ENCODE results near the gene GAS2.

GRCh38 chr11:22707119-22707899 is 40.9 kb downstream of the GAS2 start:
- TF ChIP-seq CTCF (IDR thresholded peaks at IDR 0.05) (no peak), POLR2A (IDR thresholded peaks at IDR 0.05) (no peak)

Measured in uterus (tissue), 2 donors.